GM12878 (cell line): Measurements from ENCODE around the gene EXOC3L4.

Source experiments
- ATF3 ChIP-seq: IDR thresholded peaks from 2 replicates; pipeline ENCODE4 v1.6.1; 2011; ENCODE audit warnings: low read depth, mild to moderate bottlenecking, low read length, moderate library complexity, borderline replicate concordance; ENCODE audit errors: extremely low read depth
- BCL11A ChIP-seq: IDR thresholded peaks from 2 replicates; pipeline ENCODE4 v1.6.1; 2011; ENCODE audit warnings: low read depth, low read length
- CREB1 ChIP-seq: IDR thresholded peaks from 2 replicates; pipeline ENCODE4 v1.6.1; 2012; ENCODE audit warnings: low read depth, mild to moderate bottlenecking, inconsistent platforms
- MEF2B ChIP-seq: fragments of 450-650 bp; IDR thresholded peaks from 2 replicates; pipeline ENCODE4 v1.6.1; 2018; ENCODE audit warnings: mild to moderate bottlenecking, moderate library complexity; ENCODE audit not compliant: partially characterized antibody, poor library complexity, severe bottlenecking

- no peak for TF ChIP-seq ATF3
- TF ChIP-seq MEF2B = no peak
- TF ChIP-seq CREB1 = no peak
- no peak for TF ChIP-seq BCL11A
These were observed 16.2 kb downstream of the EXOC3L4 start for GRCh38 chr14:103110681-103111231.
